Gastroesophageal sphincter (tissue), 3 donors: ENCODE data around the gene PCSK7.

ENCODE experiments used
- EP300 ChIP-seq: sonication (generic); formaldehyde crosslinking; IDR thresholded peaks from one replicate; pipeline ENCODE4 v1.6.1; 2017; ENCODE audit warnings: antibody characterized with exemption, mild to moderate bottlenecking
- POLR2A ChIP-seq, 2 donors: fragments of 450-650 bp; IDR thresholded peaks; one replicate each; pipeline ENCODE4 v1.6.1; 2017; ENCODE audit warnings: antibody characterized with exemption in 2 of 2, mild to moderate bottlenecking in 2 of 2, moderate library complexity in 1 of 2
- TF ChIP-seq, protein P1 (sequence below), 4 experiments: fragments of 200-600 bp in 2 of 4; fragments of 450-650 bp in 2 of 4; sonication (generic) in 1 of 4; IDR thresholded peaks; one replicate each; pipeline ENCODE4 v1.5.1; 2017 to 2019; ENCODE audit warnings: antibody characterized with exemption in 4 of 4, mild to moderate bottlenecking in 2 of 4, moderate library complexity in 2 of 4

DNA sequence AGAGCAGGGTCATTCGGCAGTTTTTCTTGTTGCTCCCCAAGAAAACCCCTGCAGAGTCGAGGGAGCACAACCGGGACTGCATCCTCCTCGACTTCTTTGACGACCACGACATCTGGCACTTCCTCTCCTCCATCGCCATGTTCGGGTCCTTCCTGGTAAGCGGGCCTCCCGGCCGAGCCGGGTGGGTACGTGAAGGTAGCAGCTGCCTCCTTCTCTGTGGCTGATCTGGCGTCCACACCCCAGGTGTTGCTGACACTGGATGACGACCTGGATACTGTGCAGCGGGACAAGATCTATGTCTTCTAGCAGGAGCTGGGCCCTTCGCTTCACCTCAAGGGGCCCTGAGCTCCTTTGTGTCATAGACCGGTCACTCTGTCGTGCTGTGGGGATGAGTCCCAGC lies 36.1 kb downstream of the PCSK7 start:
- TF ChIP-seq POLR2A (IDR thresholded peaks at IDR 0.05) (no peak), EP300 (no peak)
- TF ChIP-seq, protein P1, sequence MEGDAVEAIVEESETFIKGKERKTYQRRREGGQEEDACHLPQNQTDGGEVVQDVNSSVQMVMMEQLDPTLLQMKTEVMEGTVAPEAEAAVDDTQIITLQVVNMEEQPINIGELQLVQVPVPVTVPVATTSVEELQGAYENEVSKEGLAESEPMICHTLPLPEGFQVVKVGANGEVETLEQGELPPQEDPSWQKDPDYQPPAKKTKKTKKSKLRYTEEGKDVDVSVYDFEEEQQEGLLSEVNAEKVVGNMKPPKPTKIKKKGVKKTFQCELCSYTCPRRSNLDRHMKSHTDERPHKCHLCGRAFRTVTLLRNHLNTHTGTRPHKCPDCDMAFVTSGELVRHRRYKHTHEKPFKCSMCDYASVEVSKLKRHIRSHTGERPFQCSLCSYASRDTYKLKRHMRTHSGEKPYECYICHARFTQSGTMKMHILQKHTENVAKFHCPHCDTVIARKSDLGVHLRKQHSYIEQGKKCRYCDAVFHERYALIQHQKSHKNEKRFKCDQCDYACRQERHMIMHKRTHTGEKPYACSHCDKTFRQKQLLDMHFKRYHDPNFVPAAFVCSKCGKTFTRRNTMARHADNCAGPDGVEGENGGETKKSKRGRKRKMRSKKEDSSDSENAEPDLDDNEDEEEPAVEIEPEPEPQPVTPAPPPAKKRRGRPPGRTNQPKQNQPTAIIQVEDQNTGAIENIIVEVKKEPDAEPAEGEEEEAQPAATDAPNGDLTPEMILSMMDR (IDR thresholded peaks at IDR 0.05), result no peak
